ENCODE results near the gene GNG8. TPM values are rescaled to one million over a fixed set of nuclear protein-coding genes. Genes with fewer than 3 reads are reported as not detected.

The GNG8 gene
- polyA plus RNA-seq, 4 donors, result 1.5 to 8.5 (median 3.3) TPM

Other genes with a start within 250 kb of the GNG8 start
- 10 to 100 TPM; 50.7 to 94.6 (median 58.5) TPM for gene CCDC8, start 222.6 kb downstream of the GNG8 start, polyA plus RNA-seq (ENCODE audit: insufficient read length in 4 of 4)
- 1 to 10 TPM in 1 of 4 donors, under 1 TPM in 3; 0.50 to 6.7 (median 0.73) TPM for gene PNMA8C, start 207.3 kb downstream of the GNG8 start, polyA plus RNA-seq (ENCODE audit: insufficient read length in 4 of 4)
- 10 to 100 TPM; 47.1 to 71.7 (median 60.4) TPM for gene PNMA8A, start 164.6 kb downstream of the GNG8 start, polyA plus RNA-seq (ENCODE audit: insufficient read length in 4 of 4)
- gene PNMA8B, start 140.3 kb downstream of the GNG8 start, polyA plus RNA-seq (ENCODE audit: insufficient read length in 4 of 4), result 1 to 10 TPM; 3.3 to 8.1 (median 5.0) TPM
- gene CALM3, start 34.9 kb downstream of the GNG8 start, polyA plus RNA-seq (ENCODE audit: insufficient read length in 4 of 4), result 100 to 1,000 TPM; 397 to 466 (median 416) TPM
- 1 to 10 TPM; 1.5 to 2.7 (median 2.2) TPM for gene PTGIR, start 11.1 kb downstream of the GNG8 start, polyA plus RNA-seq (ENCODE audit: insufficient read length in 4 of 4)
- gene DACT3, start 25.0 kb upstream of the GNG8 start, polyA plus RNA-seq (ENCODE audit: insufficient read length in 4 of 4), result 10 to 100 TPM; 23.7 to 62.8 (median 26.9) TPM
- 10 to 100 TPM; 29.5 to 54.2 (median 37.2) TPM for gene PRKD2, start 80.9 kb upstream of the GNG8 start, polyA plus RNA-seq (ENCODE audit: insufficient read length in 4 of 4)
- gene FKRP, start 109.9 kb upstream of the GNG8 start, polyA plus RNA-seq (ENCODE audit: insufficient read length in 4 of 4), result 10 to 100 TPM; 14.8 to 27.3 (median 19.4) TPM
- 10 to 100 TPM; 69.5 to 98.6 (median 76.2) TPM for gene STRN4, start 110.2 kb upstream of the GNG8 start, polyA plus RNA-seq (ENCODE audit: insufficient read length in 4 of 4)
- gene SLC1A5, start 152.4 kb upstream of the GNG8 start, polyA plus RNA-seq (ENCODE audit: insufficient read length in 4 of 4), result 10 to 100 TPM; 29.8 to 50.1 (median 43.2) TPM
- 100 to 1,000 TPM in 2 of 4 donors, 10 to 100 TPM in 2; 93.2 to 109 (median 101) TPM for gene AP2S1, start 214.6 kb upstream of the GNG8 start, polyA plus RNA-seq (ENCODE audit: insufficient read length in 4 of 4)
- gene ARHGAP35, start 224.8 kb upstream of the GNG8 start, polyA plus RNA-seq (ENCODE audit: insufficient read length in 4 of 4), result 10 to 100 TPM; 45.7 to 51.2 (median 47.8) TPM